ENCODE results near the gene FRAS1.

GRCh38 chr4:78484574-78484973 lies 427.5 kb downstream of the FRAS1 start:
- no peak for TF ChIP-seq EP300 (IDR thresholded peaks at IDR 0.05; ENCODE audit: borderline replicate concordance in 1 of 2, low read depth in 2 of 2, low read length in 2 of 2)
- TF ChIP-seq, protein P1, sequence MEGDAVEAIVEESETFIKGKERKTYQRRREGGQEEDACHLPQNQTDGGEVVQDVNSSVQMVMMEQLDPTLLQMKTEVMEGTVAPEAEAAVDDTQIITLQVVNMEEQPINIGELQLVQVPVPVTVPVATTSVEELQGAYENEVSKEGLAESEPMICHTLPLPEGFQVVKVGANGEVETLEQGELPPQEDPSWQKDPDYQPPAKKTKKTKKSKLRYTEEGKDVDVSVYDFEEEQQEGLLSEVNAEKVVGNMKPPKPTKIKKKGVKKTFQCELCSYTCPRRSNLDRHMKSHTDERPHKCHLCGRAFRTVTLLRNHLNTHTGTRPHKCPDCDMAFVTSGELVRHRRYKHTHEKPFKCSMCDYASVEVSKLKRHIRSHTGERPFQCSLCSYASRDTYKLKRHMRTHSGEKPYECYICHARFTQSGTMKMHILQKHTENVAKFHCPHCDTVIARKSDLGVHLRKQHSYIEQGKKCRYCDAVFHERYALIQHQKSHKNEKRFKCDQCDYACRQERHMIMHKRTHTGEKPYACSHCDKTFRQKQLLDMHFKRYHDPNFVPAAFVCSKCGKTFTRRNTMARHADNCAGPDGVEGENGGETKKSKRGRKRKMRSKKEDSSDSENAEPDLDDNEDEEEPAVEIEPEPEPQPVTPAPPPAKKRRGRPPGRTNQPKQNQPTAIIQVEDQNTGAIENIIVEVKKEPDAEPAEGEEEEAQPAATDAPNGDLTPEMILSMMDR (IDR thresholded peaks at IDR 0.05; ENCODE audit: control extremely low read depth in 1 of 3, insufficient read depth in 1 of 3, low read depth in 1 of 3, low read length in 3 of 3) = no peak

All from H1 (cell line).